Dendritic cell treated with granulocyte-macrophage colony-stimulating factor and Interleukin-4, amounts not matched to agents 40 ng/mL and 50 ng/mL, for 4 days (primary cell): ENCODE measurements around the gene GPR139.

ENCODE experiments used
- H3K27ac Mint-ChIP-seq: one replicate; pipeline ENCODE4 v1.8.0; 2022; ENCODE audit warnings: mild to moderate bottlenecking, mixed read lengths
- H3K27me3 Mint-ChIP-seq: one replicate; pipeline ENCODE4 v1.8.0; 2022; ENCODE audit warnings: mild to moderate bottlenecking, mixed read lengths
- H3K36me3 Mint-ChIP-seq: one replicate; pipeline ENCODE4 v1.8.0; 2022; ENCODE audit warnings: low read depth, mixed read lengths
- H3K4me1 Mint-ChIP-seq: one replicate; pipeline ENCODE4 v1.8.0; 2022; ENCODE audit warnings: low read depth, mixed read lengths
- H3K4me3 Mint-ChIP-seq: one replicate; pipeline ENCODE4 v1.8.0; 2022; ENCODE audit warnings: mild to moderate bottlenecking, moderate library complexity, mixed read lengths
- H3K9me3 Mint-ChIP-seq: one replicate; pipeline ENCODE4 v1.8.0; 2022; ENCODE audit warnings: mixed read lengths
- intact Hi-C: fragments of 100-400 bp; cut with micrococcal nuclease; formaldehyde crosslinking; loops from one replicate; pipeline ENCODE4 v1.15.0; 2022

GPR139 gene

DNA sequence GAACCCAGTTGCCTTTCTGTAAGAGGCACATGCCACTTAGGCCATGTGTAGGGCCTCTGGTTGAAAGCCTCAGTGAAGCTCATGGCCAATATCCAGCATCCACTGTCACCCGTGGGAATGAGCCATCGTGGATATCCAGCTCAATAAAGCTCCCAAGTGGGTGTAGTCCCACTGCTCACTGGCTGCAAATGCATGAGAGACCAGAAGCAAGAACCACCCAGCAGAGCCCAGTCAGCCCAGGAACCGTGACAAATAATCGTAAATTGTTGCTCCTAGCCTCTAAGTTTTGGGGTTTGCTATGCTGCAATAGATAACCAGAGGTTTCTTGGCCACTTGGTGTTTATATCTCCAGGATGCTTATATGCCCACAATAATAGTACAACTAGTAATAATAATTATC is 33.7 kb downstream of the GPR139 start:
- Mint-ChIP-seq H3K27me3 (peaks cover 2% of the 10 kb centered on the region), H3K36me3 (no peaks in the 10 kb centered on the region), H3K4me1 (no peaks in the 10 kb centered on the region), H3K4me3 (no peak overlapping the region), H3K9me3 (no peaks in the 10 kb centered on the region), H3K27ac (no peak overlapping the region)
- intact Hi-C loops, result no loop called here

DNA sequence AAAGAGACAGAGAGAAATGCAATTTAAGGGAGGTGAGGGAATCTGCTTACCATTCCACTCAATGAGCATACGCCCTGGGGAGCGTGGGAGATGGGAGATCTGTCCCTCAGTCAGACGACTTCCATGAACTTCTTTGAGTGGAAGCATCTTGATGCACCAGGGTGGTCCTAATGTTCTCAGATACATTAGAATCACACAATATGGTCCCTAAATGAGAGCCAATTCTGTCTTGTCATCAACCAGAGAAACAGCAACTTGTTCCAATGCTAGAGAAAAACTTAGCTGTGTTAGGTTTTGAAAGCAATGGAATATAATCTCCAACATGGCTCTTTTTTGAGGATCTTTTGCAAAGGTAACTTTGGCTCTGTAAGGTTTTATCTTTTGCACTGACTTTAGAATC is 44.1 kb downstream of the GPR139 start:
- intact Hi-C loops, result no loop called here
- no peaks in the 10 kb centered on the region for H3K9me3 Mint-ChIP-seq
- no peaks in the 10 kb centered on the region for H3K4me1 Mint-ChIP-seq
- H3K27ac Mint-ChIP-seq, result no peak overlapping the region
- no peak overlapping the region for H3K4me3 Mint-ChIP-seq
- H3K36me3 Mint-ChIP-seq, result no peaks in the 10 kb centered on the region
- no peaks in the 10 kb centered on the region for H3K27me3 Mint-ChIP-seq

DNA sequence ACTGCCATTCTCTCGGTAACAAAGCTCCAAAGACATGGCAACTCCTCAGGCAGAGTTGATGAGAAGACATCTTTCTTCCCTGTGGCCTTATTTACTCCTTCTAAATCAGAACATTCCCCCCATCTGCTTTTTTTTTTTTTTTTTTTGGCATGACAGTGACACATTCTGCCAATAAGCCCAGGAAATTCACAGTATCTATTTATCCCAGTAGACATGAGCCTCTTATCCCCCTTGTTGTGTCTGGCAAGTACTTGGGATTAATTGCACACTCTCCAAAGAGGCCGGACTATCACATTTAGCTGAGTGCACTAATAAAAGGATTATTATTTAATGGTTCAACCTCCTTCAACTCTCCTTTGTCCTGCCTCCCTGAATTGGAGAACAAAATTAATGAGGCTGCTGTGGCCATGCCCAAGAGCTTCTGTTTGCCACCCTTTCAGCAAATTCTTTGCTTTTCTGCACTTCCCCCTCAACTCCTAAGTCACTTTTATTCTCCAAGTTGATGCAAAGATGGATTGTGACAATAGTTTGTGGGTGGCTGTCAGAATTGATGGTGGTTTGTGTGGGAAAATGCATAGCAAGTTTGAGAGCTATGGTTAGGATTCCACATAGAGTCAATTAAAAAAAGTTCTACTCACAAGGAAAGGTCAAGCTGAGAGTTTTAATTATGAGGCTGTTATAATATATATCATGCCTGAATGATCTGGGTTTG is 47.2 kb downstream of the GPR139 start:
- intact Hi-C loops, result no loop called here

DNA sequence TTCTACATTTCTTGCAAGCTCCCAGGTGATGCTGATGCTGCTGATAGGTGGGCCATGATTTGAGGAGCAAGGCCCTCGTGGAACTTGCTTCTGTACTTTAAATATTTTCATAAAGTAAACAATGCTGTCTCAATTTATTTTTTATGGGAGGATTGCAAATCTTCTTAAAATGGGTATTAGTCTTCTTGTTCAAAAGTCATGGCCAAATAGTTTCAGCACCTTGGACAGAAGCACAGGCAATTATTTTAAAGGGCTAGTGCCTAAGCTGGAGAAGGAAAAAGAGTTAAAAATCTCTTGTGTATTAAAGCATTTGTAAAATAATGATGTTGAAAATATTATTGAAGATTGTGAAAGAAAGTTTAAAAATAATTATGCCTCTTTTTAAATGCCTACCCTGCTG is 50.5 kb downstream of the GPR139 start:
- Mint-ChIP-seq H3K4me3 (no peak overlapping the region), H3K27me3 (no peaks in the 10 kb centered on the region), H3K9me3 (no peaks in the 10 kb centered on the region), H3K36me3 (no peaks in the 10 kb centered on the region), H3K27ac (no peak overlapping the region), H3K4me1 (no peaks in the 10 kb centered on the region)
- intact Hi-C loops, result no loop called here

More for the DNA sequence above, 47.2 kb downstream of the GPR139 start:
- Mint-ChIP-seq H3K27ac (no peak overlapping the region), H3K9me3 (no peaks in the 10 kb centered on the region), H3K4me1 (no peaks in the 10 kb centered on the region), H3K27me3 (no peaks in the 10 kb centered on the region), H3K4me3 (no peak overlapping the region), H3K36me3 (no peaks in the 10 kb centered on the region)

DNA sequence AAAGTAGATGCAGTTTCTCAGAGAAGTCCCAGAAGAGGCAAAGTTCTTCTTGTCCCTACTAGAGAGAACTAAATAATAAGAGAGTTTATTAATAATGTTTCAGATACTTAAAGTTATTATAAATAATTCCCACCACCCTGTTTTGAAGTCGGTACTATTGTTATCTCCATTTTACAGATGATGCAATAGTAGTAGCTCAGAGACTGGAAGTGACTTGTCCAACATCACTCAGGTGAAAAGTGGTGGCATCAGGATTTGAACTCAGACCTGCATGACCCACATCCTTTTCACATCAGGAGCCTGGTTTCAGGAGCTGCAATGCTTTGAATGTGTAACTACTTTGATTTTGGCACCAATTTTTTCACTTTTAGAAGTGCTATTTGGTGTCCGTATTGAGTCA is 52.7 kb downstream of the GPR139 start:
- Mint-ChIP-seq H3K9me3 (no peaks in the 10 kb centered on the region), H3K27ac (no peak overlapping the region), H3K36me3 (no peaks in the 10 kb centered on the region), H3K4me1 (no peaks in the 10 kb centered on the region), H3K27me3 (no peaks in the 10 kb centered on the region), H3K4me3 (no peak overlapping the region)
- intact Hi-C loops, result no loop called here

DNA sequence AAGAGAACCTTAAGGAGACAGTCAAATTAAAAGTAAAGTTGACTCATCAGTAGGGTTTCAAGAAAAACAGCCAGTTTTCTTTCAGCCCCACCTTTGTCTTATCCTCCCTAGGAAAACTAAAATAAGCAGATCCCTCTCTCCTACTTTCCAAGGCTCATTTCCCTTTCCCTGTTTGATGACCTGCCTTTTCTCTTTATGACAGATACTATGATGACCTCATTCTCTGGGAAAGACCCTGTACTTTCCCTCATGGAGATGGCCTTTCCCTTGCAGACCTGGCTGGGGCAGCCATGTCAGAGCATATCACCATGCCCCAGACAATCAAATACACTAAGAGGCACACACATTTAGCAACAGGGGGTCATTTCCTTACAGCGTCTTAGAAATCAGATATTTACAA is 53.6 kb downstream of the GPR139 start:
- no peak overlapping the region for H3K4me3 Mint-ChIP-seq
- H3K27me3 Mint-ChIP-seq, result no peaks in the 10 kb centered on the region
- no peaks in the 10 kb centered on the region for H3K4me1 Mint-ChIP-seq
- intact Hi-C loops, result no loop called here
- H3K27ac Mint-ChIP-seq, result no peak overlapping the region
- no peaks in the 10 kb centered on the region for H3K9me3 Mint-ChIP-seq
- no peaks in the 10 kb centered on the region for H3K36me3 Mint-ChIP-seq

DNA sequence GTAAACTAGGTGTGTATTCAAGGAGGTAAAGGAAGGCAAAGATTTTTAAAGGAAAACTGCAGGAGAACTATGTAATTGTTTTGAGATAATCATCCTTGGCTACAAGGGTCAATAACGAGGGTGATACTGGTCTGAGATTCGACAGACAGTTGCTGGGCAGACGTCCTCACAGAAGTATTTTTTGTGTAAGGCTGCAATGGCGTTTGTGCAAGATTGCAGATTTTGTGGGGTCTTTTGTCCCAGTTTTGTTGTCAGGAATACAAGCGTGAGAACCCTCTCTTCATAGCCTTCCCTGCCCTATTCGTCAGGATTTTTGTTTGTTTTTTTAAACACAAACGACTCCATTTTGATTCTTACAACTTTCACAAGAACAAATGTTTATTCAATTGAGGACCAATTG is 57.5 kb downstream of the GPR139 start:
- no peaks in the 10 kb centered on the region for H3K4me1 Mint-ChIP-seq
- intact Hi-C loops, result no loop called here
- H3K27ac Mint-ChIP-seq, result no peak overlapping the region
- no peak overlapping the region for H3K4me3 Mint-ChIP-seq
- no peaks in the 10 kb centered on the region for H3K27me3 Mint-ChIP-seq
- H3K9me3 Mint-ChIP-seq, result no peaks in the 10 kb centered on the region
- H3K36me3 Mint-ChIP-seq, result no peaks in the 10 kb centered on the region

DNA sequence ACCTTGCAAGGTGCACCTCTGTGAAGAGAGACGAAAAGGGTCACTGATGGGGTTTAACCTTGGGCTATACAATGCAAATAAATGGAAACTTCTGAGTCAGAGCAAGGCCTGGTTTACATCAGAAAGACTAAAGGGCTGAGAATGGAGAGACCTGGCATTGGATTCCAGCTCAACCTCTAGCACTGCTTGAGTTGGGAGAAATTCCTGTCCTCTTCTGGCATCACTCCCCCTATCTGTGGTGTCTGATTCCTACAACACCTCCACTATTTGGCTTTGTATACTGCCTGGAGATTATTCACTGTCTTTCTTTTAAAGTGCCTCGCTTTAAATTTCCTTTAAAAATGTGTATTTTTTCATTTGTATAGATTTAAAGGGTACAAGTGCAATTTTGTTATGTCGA is 68.8 kb downstream of the GPR139 start:
- intact Hi-C loops, result no loop called here
- Mint-ChIP-seq H3K27me3 (no peaks in the 10 kb centered on the region), H3K27ac (no peak overlapping the region), H3K36me3 (no peaks in the 10 kb centered on the region), H3K4me3 (no peak overlapping the region), H3K4me1 (no peaks in the 10 kb centered on the region), H3K9me3 (no peaks in the 10 kb centered on the region)

DNA sequence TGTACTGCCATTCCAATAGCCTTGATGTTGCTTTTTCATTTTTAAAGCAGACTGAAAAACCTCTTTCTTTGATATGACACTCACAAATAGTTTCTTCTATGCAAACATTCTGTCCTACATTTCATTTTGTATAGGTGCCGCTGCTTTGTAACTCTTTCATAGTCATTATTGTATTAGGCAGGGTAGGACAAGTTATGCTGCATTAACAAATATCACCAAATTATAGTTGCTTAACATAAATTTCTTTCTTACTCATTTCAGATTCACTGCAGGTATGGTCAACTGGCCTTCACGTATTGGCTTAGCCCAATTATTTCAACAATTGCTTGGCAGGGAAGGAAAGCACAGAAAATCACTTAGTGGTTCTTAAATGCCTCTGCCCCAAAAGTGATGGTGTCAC is 70.8 kb downstream of the GPR139 start:
- Mint-ChIP-seq H3K4me3 (no peak overlapping the region), H3K9me3 (no peaks in the 10 kb centered on the region), H3K27ac (no peak overlapping the region), H3K36me3 (no peaks in the 10 kb centered on the region), H3K4me1 (no peaks in the 10 kb centered on the region), H3K27me3 (no peaks in the 10 kb centered on the region)
- intact Hi-C loops, result no loop called here

DNA sequence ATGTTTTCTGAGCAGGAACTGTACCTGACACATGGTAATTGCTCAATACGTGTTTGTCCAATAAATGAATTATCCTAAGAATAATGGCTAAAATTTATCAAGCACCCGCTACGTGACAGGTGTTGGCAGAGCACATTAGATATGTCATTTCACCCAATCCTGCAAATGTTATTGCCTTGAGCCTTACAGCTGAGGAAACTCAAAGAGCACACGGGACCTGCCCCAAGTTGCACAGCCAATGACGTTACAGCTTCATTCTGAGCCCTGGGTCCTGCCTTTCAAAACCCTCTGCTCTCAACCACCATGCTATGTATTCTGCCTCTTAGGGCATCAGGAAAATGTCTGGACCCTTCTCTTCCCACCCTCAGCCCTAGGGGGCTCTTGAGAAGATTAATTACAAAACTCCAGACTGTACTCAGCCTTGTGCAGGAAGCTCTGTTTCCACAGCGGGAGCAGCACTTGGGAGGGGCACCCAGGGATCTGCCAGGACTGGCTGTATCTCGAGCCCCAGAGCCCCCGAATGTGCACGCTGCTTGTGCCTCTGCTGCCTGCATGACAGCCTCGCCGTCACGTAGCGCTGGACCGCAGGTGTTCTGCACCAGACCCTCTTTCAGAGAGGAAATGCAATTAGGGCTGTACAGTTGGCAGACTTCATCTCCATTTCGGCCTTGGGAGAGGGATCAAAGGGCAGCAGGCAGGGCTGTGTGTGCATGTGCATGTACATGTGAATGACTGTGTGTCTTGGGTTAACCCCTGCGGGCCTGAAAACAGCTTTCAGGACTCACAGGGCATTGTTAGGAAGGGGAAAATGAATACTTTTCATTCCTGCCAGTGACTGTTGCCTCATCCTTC is 71.6 kb downstream of the GPR139 start:
- Mint-ChIP-seq H3K4me1 (no peaks in the 10 kb centered on the region), H3K9me3 (no peaks in the 10 kb centered on the region), H3K4me3 (no peak overlapping the region), H3K27ac (no peak overlapping the region), H3K27me3 (no peaks in the 10 kb centered on the region), H3K36me3 (no peaks in the 10 kb centered on the region)
- intact Hi-C loops, result no loop called here

DNA sequence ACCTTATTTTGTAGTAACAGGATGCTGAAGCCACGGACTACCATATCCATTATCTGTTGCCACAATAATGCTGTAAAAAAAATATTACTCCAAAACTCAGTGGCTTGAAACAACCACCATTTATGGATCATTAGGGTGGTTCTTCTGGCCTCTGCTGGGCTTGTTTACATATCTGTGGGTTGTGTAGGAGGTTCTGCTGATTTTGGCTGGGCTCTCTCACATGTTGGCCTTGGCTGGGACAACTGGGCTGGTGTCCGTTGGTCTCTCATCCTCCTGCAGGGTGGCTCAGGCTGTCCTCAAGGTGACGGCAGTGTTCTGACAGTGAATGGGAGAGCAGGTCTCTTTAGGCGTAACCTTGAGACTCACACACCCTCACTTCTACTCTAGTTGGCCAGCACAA is 76.0 kb downstream of the GPR139 start:
- Mint-ChIP-seq H3K4me1 (no peaks in the 10 kb centered on the region), H3K4me3 (no peak overlapping the region), H3K36me3 (no peaks in the 10 kb centered on the region), H3K27me3 (no peaks in the 10 kb centered on the region), H3K27ac (no peak overlapping the region), H3K9me3 (no peaks in the 10 kb centered on the region)
- intact Hi-C loops, result no loop called here

DNA sequence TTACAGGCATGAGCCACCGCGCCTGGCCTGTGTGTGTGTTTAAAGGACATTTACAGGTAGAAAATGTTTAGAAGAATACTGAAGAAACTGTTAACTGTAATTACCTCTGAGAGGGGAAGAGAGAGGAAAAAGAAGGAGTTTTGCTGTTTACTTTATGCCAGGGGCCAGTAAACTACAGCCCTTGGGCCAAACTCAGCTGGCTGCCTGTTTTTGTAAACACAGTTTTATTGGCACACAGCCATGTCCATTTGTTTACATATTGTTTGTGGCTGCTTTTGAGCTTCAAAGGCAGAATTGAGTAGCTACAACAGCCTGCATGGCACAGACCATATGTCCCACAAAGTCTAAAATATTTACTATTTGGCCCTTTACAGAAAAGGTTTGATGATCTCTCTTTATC is 76.4 kb downstream of the GPR139 start:
- Mint-ChIP-seq H3K27me3 (no peaks in the 10 kb centered on the region), H3K9me3 (no peaks in the 10 kb centered on the region)
- intact Hi-C loops, result no loop called here

DNA sequence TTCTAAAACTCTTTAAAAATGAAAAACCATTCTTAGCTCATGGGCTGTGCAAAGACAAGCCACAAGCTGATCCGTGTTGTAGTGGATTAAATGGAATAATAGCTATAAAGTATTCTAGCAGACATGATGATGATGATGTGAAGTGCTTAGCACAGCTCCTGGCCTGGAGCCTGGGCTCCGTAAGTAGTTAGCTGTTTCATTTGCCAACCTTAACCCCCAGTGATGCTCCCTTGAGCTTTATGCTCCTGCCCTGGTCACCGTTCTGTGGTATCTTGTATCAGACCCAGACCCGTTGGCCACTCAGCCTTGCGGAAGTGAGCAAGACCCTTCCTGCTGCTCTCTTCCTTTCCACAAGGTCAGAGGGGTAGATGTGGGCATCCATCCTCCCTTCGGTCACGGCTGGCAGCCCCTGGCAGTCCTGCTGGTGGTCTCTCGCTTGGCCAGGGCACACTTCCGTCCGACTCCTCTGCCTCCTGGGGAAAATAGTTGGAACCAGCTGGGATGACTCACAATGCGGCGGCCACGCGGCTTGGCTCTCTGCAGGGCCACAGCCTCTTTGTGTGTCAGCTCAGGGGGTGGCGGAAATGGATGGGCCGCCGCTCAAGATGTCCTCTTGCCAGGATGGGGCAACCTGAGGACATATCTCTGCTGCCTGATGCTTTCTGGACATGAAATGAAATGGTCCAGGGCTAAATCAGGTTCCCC is 79.1 kb downstream of the GPR139 start:
- Mint-ChIP-seq H3K27me3 (peaks cover 1% of the 10 kb centered on the region), H3K4me3 (no peak overlapping the region), H3K4me1 (no peaks in the 10 kb centered on the region), H3K9me3 (no peaks in the 10 kb centered on the region), H3K27ac (no peak overlapping the region), H3K36me3 (no peaks in the 10 kb centered on the region)
- intact Hi-C loops, result no loop called here

More for the DNA sequence above, 76.4 kb downstream of the GPR139 start:
- Mint-ChIP-seq H3K4me1 (no peaks in the 10 kb centered on the region), H3K36me3 (no peaks in the 10 kb centered on the region), H3K4me3 (no peak overlapping the region), H3K27ac (no peak overlapping the region)

DNA sequence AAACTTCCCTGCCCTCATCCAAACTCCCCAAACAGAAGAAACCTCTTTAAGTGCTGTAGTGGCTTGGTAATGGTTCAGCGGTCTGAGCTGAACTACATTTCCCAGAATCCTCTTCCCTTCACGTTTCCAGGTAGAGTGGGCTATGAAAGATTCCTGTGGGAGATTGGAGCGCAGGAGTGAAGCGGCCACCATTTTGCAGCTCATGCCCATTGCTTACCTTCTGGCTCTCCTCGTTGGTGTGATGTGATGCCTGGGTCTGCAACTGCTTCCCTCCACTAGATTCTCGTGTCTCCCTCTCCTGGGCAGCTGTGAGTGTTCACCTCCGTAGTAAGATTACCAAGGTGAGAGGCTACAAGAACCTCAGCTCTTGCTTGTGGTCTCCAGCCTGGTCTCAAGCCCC is 82.1 kb downstream of the GPR139 start:
- Mint-ChIP-seq H3K27ac (no peak overlapping the region), H3K4me1 (no peaks in the 10 kb centered on the region), H3K27me3 (peaks cover 4% of the 10 kb centered on the region), H3K9me3 (no peaks in the 10 kb centered on the region), H3K4me3 (no peak overlapping the region), H3K36me3 (no peaks in the 10 kb centered on the region)
- intact Hi-C loops, result no loop called here
